Astrocyte of the cerebellum (primary cell): ENCODE data around the gene ATP2C2.

Experiments
- DNase-seq: peaks from one replicate; pipeline ENCODE4 v3.0.0-alpha.2; 2011; ENCODE audit warnings: low read depth
- H3K4me3 ChIP-seq: 2 replicates; pipeline ENCODE4 v1.5.1; 2011; ENCODE audit warnings: mild to moderate bottlenecking, low read depth, low read length, moderate library complexity
- in situ Hi-C: cut with HindIII; loops from 2 replicates; pipeline ENCODE4 v1.10.0; 2017; ENCODE audit warnings: low sequenced_read_pairs
- TF ChIP-seq, protein P1 (sequence below): IDR thresholded peaks from 2 replicates; pipeline ENCODE4 v1.5.1; 2012; ENCODE audit warnings: low read length, low read depth, moderate library complexity, mild to moderate bottlenecking; ENCODE audit errors: missing control alignments

The ATP2C2 gene

DNA sequence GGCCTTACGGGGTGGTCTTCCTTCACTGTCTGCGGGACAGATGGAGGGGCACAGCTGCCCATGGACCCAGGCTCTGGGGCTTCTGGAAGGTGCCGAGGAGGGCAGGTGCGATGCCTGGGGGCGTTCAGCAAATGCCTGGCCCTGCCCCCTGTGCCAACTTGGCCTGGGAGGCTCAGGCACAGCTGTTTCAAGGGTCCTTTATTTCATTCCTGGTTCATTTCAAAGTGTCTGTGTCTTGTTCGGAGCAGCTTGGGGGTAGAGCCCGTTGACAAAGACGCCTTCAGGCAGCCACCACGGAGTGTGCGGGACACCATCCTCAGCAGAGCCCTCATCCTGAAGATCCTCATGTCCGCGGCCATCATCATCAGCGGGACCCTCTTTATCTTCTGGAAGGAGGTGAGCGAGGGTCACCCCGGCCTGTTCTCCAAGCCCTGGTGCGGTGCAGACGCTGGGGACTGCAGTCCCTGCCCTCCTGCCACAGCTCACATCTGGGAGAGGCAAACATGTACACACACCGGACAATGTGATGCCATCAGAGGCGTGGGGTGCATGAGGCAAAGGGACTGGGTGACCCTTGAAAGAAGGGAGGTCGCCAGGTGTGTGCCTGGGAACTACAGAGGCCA, 92.2 kb downstream of the ATP2C2 start:
- in situ Hi-C loops: loop anchor here (10.0 kb wide), 2 partner anchors 166 to 196 kb away; partner anchors contain the start of gene WFDC1
- no peak overlapping the region for H3K4me3 ChIP-seq
- DNase-seq: no peak
- TF ChIP-seq, protein P1, sequence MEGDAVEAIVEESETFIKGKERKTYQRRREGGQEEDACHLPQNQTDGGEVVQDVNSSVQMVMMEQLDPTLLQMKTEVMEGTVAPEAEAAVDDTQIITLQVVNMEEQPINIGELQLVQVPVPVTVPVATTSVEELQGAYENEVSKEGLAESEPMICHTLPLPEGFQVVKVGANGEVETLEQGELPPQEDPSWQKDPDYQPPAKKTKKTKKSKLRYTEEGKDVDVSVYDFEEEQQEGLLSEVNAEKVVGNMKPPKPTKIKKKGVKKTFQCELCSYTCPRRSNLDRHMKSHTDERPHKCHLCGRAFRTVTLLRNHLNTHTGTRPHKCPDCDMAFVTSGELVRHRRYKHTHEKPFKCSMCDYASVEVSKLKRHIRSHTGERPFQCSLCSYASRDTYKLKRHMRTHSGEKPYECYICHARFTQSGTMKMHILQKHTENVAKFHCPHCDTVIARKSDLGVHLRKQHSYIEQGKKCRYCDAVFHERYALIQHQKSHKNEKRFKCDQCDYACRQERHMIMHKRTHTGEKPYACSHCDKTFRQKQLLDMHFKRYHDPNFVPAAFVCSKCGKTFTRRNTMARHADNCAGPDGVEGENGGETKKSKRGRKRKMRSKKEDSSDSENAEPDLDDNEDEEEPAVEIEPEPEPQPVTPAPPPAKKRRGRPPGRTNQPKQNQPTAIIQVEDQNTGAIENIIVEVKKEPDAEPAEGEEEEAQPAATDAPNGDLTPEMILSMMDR: no peak

DNA sequence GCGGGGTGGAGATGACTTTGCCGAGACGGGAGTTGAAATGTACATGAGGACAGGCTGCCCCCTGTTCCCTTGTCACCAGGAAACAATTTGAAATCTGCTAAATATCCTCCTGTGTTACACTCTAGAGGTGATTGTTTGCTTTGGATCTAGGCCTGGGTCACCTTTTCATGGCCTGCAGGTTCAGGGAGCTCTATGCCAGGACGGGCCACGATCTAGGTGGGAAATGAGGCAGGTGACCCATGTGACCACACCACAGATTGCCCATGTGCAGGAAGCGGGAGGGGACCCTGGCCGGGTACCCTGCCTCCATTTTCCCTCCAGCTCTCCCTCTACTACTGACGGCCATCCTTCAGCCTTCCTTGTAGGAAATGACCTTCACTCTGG, 92.7 kb downstream of the ATP2C2 start:
- in situ Hi-C loops: loop anchor here (10.0 kb wide), 2 partner anchors 166 to 196 kb away; partner anchors contain the start of gene WFDC1
- H3K4me3 ChIP-seq: no peak overlapping the region
- TF ChIP-seq, protein P1: no peak
- DNase-seq: no peak

DNA sequence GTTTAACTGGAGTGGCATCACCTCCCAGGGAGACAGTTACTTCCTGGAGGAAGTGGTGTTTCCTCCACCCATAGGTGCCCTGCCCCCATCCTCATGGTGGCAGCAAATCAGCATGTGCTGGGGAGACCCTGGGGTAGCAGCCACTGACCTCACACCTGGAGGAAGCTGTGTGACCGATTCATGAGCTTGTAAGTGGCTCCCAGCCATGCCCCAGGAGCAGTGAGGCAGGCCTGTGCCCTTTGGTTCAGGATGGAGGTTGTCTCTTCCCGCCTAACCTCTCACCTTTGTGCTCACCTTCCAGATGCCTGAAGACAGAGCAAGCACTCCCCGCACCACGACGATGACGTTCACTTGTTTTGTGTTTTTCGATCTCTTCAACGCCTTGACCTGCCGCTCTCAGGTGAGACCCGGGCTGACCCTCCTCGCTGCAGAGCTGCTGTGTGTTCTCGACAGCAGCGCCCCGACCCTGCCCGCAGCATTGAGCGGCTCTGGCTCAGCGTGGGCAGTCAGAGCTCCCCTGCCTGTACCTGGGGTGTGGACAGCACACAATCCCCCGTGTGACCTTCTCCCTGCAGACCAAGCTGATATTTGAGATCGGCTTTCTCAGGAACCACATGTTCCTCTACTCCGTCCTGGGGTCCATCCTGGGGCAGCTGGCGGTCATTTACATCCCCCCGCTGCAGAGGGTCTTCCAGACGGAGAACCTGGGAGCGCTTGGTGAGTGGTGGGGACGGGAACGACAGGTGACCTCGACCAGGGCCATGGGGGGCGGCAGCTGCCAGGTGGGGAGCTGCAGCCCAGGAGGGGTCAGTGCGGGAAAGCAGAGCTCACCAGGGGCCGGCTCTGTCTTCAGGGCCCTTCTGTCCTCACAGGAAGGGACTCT, 93.3 kb downstream of the ATP2C2 start:
- DNase-seq: no peak
- TF ChIP-seq, protein P1: no peak
- in situ Hi-C loops: loop anchor here (10.0 kb wide), 2 partner anchors 167 to 197 kb away; partner anchors contain the start of gene WFDC1
- no peak overlapping the region for H3K4me3 ChIP-seq

DNA sequence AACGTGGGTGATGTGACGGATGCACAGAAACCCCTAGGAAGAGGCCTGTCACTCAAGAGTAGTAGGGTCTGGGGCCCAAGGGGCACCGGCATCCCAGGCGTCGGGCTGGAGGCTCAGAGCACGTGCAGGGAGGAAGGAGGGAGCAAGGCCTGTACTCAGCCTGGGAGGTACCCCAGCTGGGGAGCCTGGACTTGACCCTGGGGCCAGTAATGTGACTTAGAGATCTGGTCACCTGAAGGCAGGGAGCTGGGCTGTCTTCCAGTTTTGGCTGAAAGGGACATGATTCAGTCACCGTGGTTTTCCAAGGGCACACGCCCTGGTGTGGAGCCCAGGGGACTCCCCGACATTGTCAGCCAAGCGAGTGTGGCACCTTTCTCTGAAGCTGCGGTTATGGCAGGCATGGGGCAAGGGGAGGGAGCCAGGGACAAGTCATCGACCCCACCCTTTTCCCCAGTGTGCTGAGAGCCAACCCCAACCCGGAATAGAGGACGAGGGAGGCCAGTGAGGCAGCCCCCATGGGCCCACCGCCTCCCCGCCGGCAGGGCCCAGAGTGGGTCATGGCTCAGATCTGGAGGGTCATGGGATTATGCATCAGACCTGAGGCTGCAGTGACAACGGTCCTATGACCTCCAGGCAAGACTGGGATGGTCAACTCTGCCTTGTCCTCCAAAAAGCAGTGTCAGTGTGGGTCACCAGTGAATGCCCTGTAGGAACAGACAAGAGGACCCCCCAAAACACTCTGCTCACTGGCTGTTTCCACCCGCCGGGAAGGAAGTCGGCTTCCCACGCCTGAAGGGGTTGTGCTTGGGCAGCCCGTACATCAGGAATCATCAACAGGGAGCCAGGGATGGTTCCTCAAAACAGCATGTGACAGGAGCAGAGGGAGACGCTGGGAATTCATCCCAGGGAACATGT, 94.2 kb downstream of the ATP2C2 start:
- TF ChIP-seq, protein P1: no peak
- in situ Hi-C loops: loop anchor here (10.0 kb wide), 2 partner anchors 168 to 198 kb away; partner anchors contain the start of gene WFDC1
- H3K4me3 ChIP-seq: no peak overlapping the region
- DNase-seq: no peak

DNA sequence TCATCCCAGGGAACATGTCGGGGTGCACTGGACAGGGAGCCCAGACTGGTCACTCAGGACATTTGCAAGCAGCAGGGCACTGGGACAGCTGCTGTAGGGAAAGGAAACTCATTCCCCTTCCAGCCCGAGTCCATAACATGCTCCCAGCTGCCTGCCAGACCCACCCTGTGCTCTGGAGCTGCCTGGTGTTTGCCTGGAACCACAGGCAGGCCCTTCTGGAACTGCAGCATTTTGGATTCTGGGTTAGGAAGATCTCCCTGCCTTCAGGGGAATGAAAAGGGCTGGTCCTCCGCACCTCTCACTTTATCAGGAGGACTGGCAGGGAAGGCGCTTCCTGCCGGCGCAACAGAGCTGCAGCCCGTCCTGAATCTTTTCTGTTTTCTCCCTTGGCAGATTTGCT, 94.9 kb downstream of the ATP2C2 start:
- no peak overlapping the region for H3K4me3 ChIP-seq
- in situ Hi-C loops: loop anchor here (10.0 kb wide), 2 partner anchors 168 to 198 kb away; partner anchors contain the start of gene WFDC1
- no peak for DNase-seq
- TF ChIP-seq, protein P1: no peak

DNA sequence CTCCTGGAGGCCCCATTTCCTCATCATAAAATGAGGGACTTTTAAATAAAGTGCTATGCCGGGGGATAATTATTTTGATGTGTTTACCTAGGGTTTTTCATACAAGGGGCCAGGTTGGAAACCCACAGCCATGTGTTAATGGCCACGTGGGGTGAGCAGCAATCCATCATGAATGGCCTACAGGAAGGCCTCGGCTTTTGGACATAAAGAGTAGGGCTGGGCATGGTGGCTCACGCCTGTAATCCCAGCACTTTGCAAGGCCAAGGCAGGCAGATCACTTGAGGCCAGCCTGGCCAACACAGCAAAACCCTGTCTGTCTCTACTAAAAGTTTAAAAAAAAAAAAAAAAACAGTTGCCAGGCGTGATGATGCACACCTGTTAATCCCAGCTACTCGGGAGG, 95.8 kb downstream of the ATP2C2 start:
- H3K4me3 ChIP-seq: no peak overlapping the region
- TF ChIP-seq, protein P1: no peak
- DNase-seq: no peak
- in situ Hi-C loops: loop anchor here (10.0 kb wide), 2 partner anchors 169 to 199 kb away; partner anchors contain the start of gene WFDC1
